ENCODE results near the gene FKBP10.
A peak's percentile ranks its signal among the peaks of the same experiment; 100 is the strongest.

FKBP10 gene

DNA sequence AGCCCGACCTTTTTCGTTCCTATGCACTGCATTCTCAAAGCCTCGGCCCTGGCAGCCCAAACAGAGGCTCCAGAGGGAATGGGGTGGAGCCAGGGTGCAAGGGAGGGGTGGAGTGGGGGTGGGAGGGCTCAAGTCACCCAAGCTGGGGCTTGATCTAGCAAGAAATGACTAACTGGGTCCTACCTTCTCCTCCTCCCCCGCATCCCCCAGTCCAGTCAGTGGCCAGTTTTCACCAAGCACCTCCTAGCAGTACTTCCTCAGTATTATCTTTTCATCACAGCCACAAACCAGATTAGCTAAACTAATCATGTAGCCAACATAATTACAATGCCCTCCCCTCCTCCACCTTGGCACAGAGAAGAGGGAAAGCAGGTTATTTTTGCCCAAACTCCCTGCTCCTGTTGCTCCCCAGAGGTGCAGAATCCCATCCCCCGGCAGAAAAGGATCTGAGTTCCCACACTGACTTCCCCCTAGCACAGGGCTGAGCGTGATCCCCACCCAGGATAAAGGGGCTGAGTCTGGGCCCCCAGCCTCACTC lies 28.5 kb upstream of the FKBP10 start:
- no peak for DNase-seq

DNA sequence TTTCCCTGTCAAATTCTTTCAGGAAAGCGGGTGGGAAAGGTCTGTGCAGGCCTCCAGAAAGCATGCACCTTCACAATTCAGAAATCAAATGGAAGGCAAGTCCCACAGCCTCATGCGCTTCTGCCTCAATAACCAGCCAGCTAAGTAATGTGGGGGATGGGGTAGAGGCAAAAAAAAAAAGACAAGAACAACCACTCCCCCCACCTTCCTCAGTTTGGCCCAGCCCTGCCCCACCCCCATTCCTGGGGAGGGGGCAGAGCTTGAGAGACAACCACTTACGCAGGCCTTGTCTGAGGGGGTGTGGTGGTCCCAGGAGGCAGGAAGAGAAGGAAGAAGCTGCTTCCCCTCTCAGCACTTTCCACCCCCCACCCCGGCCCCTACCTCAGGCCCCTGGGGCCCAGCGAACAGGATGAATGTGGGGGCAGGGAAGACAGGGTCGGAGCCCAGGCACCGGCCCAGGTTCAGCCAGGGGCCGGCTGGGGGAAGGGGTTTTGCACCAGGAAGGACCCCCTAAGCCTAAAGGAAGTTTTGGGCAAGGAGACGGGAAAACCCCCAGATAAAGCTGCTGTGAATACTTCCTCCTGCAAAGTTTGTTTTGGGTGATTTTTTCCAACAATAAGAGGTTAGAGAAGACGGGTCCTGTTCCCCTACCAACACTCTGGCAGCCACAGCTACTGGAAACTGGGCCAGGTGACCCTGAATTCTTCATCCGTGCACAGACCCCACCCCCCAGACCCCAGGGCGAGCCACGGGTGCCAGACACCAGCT lies 27.5 kb upstream of the FKBP10 start:
- no peak for DNase-seq

DNA sequence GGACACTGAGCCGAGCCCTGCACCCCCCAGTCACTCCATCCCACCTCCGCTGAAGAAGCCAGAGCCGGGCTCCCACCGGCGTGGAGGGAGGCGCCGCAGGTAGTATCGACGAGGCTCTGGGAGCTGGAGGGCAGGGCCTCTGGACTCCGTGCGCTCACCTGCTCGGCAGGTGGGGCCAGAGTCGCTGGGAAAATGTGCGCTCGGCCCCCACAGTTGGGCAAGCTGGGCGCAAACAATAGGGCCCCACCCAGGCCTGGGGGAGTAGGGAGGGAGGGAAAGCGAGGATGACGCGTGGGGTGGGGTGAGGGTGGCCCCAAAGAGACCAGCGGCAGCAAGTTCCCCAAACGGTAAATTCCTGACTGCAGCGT lies 27.0 kb upstream of the FKBP10 start:
- no peak for DNase-seq

DNA sequence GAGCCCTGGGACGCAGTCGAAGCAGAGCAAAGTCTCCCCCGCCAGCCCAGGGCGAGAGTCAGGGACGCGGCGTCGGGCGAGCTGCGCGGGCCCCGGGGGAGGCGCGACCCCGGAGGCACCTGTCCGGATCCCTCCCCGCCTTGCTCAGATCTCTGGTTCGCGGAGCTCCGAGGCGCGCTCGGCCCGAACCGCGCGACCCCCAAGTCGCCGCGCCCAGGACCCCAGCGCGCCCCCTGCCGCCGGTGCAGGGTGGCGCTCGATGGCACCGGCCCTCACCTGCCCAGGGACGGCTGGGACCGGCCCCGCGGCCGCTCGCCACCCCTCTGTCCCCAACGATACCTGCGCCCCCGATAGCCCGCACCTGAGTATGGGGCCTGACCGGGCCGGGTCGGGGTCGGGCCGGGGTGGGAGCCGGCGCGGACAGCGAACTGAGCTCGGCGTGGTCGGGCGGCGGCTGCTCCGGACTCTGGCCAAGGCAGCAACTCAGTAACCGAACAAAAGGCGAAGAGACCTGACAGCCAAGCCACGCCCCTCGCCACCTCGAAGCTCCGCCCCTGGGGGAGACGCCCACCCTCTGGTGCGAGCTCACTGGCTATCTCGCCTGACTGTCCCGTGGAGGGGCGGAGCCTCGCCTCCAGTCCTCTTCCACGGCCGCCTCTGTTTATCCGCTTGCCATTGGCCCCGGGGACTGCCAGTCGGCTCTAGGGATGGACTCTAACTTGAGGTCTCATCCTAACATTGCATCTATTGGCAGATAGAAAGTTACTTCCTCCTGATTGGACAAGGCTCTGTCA lies 26.4 kb upstream of the FKBP10 start, which contains the start of gene JUP:
Gene JUP, minus strand, starts transcription at position 485 of the 794 bp plus-strand sequence. CDS start 14,857 bp downstream, outside the sequence.
- DNase-seq: peak; percentile 98

DNA sequence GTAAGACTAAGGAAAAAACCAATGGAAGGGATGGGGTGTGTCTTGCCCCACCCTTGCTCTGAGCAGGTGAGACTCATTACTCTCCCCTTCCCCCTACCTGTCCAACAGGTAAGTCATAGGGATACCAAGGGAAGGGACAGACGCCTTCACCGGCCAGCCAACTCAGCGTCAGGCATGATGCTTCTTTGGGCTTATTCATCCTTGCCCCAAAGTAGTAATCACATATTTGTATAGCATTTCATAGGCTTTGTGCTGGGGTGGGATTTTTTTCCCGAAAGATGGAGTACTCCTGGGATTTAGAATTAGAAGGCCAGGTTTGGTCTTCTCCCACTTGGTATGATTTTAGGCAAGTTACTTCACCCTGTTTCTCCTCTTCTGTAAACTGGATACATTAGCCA lies 25.8 kb upstream of the FKBP10 start:
- DNase-seq: no peak

DNA sequence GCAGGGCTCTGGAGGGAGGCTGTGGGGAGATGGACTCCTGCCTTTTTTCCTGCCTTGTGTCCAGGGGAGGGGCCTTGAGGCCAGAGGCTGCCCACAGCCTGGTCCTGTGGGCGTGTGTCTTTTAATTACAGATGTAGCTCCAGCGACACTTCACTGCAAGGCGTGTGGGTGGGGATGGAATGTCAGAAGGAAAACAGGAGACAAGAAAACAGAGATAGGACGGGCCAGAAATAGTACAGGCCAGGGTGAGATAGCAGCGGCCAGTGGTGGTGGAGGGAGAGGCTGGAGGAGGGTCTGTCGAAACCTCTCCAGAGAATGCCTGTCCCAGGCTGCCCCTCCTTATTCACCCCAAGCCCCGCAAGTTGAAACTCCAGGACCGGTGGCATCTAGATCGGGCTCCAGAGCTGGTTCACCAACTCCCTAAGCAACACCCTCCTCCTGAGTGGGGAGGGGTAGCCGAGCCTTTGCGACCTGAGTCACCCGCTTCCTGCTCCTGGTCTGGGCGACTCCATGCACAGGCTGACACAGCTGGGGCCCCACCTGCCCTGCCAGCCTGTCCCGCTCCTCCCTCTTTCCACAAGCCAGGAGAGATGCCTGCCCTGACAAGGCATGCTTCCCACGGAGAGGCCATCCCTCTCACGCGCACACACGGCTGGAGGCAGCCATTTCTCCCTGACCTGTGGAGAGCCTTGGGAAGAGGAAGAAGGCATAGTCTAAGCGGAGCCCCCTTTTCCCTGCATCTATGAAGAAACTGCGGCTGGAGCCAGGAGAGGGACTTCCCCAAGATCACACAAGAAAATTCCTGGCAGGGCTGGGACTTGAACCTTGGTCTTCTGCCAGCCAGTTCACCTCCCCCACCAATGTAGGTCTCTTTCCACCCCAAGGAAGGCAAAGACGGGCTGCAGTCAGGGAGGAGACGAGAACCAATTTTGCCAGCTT lies 19.7 kb upstream of the FKBP10 start:
- DNase-seq: no peak

DNA sequence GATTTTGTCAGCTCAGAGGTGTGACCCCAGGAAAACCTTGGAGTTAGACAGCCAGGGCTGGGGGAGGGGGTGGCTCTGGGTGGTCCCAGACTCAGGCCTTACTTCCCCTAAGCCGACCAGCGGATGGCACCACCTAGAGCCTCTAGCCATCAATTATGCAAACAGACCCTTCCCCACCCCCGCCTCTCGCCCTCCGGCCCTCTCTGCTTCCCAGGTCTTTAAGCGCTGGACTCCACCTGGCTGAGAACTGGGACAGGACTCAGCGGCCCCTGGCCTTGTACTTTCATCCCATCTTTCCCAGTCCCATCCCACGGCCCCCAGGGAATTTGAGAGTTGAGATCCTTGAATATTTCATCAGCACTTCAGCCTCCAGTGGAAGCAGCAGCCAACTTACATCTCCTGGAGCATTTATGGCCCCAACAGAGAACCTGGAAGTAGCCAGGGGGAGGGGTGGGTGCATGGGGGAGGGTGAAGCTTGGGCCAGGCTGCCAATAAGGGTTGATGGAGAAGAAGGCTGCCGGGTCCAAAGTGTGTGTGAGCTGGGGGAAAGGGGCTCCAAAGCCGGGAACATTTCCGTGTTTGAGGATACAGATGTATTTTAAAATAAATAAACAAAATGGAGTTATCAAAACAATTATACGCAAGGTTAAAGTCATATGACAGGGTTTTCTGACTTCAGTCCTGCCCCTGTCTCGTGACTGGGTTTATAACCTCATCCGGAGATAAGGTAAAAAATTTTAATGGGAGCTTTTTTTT lies 18.8 kb upstream of the FKBP10 start:
- DNase-seq: no peak

DNA sequence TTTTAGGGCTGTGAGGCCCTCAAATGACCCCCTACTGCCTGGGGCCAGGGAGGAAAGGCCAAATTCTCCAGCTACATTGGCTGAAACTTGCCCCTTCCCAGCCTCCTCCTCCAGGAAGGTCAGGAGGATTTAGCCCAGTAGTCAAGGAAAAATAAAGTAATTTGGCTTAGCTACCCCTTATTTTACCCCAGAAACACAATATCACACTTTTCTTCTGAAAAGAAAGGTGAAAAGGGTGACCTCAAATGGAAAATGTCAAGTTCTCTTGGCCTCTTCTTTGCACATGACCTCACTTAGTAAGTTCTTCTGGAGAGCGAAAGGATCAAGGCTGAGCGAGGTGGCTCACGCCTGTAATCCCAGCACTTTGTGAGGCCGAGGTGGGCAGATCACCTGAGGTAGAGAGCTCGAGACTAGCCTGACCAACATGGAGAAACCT lies 18.2 kb upstream of the FKBP10 start:
- DNase-seq: no peak

DNA sequence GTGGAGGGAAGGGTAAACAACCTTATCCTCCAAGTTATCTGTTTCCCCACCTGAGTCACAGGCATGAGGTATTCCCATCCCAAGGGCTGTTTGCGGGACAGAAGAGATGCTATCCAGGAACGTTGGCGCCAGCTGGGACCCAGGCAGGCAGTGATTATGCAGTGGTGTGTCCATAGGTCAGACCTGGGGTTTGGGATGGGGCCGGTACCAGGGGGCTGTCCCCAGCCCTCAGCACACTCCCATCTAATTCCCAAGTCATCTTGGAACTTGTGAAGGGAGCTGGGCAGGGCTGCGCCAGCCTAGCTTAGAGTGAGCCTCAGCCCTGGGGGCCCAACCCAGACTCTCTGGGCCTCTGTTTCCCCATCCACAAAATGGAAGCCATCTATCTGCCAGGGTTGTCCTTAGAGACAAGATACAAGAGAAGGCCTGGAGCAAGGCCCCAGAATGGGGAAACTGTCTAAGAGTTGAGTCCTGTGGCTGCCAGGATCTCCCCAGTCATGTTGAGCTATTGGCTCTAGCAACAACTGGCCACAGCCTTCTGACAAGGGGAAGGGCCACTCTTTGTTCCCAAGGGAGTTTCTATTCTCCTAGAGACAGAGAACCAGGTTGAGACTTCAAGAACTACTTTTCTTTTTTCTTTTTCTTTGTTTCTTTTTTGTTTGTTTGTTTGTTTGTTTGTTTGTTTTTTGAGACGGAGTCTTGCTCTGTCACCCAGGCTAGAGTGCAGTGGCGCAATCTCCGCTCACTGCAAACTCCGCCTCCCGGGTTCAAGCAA lies 16.5 kb upstream of the FKBP10 start:
- no peak for DNase-seq

DNA sequence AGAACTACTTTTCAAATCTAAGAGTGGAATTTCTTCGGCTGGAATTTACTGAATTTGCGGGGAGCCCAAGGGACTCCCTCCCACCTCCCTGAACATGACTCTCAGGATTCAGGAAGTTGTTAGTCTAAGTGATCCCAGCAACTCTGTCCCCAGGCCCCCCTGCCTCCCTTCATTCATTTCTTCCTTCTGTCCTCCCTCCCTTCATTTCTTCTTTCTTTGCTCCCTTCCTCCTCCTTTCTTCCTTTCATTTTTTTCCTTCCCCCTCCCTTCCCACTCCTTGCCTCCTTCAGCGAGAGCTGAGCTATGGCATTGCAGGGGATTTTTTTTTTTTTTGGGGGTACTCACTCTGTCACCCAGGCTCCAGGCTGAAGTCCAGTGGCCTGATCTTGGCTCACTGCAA lies 15.4 kb upstream of the FKBP10 start:
- no peak for DNase-seq

DNA sequence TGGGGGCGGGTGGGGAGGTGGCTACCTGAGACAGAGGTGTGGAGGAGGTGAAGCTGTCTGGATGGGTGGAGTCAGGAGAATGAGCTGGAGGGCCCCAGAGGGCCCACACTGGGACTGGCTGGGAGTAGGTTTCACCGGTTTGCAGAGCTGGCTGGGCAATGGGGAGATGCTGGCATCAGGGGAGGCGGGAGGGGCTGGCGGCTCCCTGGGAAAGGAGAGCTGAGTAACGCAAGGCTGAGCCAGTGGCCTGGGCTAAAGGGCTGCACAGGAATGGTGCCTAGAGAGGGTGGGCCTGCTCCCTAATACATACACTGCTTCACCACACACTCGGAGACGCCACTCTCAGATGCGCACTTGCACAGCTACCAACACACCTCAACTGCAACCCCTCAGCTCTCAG lies 13.4 kb upstream of the FKBP10 start:
- DNase-seq: no peak

DNA sequence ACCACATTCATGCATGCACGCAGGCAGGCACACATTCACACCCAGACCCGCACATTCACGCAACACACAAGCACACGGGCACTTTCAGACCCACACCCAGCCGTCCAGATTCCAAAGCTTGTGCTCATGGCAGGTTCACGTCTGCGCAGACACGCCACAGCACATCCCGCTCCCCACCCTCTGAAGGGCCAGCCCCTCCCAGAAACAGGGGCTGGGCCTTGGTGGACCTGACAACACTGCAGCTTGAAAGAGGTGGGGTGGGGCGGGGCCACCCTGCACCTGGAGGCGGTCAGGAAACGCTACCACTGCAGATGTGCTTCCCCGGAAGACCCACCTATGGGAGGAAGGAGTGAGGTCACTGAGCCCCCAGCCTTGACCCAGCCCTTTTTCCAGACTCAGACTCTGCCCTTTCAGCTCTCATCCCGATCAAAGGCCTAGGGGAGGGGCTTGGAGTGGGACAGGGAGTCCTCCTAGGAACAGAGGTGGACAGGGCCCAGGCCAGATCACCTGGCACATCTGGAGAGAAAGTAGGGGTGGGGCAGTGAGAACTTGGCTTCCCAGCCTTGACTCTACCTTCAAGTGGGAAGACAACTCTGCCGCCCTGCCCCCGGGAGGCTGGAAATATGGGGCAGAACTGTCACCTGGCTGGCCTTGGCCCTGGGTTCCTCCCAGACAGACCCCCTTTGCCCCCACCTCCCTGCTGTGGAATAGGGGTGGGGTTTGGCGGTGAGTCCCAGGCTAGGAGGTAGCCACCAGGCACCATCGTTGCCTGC lies 12.0 kb upstream of the FKBP10 start:
- DNase-seq: no peak

DNA sequence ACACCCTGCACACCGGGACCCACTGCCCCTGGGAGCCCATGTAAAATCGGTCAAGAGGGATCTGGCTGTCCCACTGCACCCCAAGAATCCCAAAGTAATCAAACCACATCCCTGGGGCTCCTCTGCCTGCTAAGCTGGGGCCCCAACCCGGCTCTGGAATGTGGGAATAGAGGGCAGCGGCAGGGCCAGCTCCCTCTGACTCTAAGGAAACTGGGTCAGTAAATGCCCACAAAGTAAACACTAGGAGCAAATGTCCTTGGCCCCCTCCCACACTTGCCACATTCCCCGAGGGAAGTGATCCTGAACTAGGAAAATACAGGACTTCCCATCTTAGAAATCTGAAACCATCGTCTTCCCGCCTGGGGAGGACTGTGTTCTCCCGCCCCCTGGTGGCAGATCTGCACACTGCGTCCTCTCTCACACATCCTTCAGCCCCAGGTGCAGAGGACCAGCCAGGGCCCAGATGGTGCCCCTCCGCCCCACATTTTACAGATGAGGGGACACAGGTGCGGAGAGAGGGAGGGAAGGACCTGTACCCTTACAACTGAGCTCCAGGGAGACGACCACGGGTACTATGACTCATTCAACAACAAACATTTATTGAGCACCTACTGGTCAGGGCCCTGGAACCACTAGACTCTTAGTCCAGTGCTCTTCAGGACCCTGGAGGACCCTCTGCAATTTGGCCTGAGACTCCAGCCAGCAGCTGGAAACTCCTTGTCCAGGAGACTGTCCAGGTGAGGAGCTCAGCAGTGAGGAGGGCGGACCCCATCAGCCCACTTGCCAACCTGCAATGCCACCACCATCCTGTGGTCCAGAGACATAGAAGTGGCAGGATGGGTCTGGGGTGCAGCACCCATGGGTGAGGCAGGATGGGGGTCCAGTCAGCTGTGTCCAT lies 11.2 kb upstream of the FKBP10 start:
- peak; percentile 82 for DNase-seq

DNA sequence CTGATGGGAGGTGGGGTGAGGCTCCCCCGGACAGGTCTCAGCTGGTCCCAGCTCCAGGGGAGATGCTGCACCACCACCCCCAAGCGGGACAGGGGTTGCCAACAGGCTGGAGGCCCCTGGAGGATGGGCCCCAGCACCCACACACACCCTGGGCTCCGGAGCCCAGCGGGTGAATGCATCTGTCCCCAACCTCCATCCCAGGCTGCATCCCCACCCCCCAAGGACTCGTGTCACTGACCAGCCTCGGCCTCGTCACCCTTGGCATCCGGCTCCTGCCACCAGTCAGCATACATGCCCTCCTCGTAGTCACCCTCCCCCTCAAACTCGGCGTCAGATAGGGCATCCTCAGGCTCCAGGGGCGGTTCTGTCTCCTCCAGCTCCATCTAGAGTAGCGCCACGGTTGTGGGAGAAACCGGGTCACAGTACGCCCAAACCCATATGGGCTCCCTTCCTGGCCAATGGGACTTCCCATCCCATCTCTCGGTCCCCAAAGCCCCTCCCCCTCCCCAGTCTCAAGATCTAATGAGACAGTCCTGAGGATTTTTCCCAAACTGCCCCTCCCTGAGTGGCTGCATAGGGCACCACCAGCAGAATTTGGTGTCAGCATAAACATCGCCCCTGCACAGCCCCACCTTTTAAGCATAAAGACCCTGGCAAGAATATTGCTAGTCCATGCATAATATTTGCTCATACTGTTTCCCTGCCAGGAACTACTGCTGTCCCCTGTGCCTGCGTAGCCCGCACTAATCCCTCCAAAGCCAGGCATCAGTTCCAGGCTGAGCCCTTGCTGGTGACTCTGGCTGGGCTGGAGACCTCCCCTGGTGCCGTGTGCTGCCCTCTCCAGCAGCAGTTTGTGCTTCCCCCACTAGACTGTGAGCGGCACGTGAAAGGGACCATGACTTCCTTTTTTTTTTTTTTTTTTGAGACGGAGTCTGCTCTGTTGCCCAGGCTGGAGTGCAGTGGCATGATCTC lies 9.5 kb upstream of the FKBP10 start:
- no peak for DNase-seq

DNA sequence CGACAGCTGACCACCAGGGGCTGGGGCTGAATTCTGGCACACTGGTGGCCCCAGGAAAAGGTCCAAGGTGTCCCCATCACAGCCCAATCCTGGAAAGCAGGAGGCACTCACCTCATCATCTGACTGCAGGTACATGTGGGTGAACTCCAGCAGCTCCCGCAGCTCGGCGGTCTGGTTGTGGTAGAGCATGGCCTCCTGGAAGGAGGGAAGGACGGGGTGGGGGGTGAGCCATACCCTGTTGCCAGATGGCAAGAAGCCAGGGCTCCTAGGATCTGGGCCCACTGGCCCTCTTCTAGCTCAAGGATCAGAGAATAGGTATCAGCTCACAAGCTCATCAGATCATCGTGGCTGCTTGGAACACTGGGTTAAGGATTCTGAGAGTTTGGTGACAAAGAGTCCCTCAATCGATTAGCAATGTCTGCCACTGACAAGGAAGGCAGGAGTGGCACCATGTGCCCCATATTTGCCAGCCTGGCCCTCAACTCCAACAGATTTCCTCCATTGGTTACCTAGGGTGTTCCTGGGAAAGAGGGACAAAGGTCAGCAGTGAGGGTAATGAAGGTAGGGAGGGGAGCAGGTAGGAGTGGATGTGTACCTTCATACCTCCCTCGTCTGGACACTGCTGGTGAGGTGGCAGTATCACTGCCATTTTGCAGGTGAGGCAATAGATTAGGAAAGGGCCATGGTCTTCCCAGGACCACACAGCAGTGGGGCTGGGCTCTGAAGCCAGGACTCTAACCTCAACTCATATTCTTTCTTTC lies 5.9 kb upstream of the FKBP10 start:
- DNase-seq: no peak

DNA sequence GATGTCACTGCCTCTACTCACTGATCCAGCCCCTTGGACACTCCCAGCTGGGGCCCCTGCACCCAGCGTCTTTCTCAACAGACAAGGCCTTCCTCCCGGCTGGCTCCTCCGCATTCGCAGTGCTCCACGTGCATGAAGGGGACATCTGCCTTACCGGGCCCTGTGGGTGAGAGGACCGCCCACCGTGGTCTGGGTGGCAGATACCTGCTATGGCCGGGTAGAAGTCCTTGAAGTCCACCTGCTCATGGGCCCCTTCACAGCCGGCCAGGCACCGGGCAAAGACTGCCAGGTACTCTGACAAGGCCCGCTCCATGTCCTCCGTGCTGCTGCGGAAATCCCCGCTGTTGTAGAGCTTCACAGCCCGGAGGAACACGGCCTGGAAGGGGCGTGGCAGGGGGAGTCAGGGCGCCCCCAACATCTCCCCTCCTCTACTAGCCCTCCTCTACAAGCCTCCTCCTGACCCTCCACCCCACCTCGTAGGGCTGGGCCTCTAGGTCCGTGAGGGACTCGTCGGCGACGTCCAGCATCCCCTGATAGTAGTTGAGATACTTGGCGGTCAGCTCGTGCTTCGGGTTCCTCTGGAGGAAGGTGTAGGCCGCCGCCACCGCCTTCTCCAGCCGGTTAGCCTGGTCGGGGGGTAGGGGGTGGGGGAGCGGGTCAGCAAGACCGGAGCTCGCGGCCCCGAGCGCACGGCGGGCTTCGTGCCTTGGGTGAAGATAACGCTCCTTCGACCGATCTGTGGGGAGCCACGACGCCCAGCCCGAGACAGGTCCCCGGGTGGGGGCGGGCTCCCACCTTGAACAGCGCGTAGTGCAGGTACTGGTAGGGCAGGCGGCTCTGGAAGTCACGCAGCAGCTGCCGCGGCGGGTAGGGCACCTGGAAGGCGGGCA lies 1.9 kb upstream of the FKBP10 start:
- no peak for DNase-seq

All from NCI-H2029 treated with DMSO at 0.1 percent for 48 hours (cell line).